Keratinocyte (primary cell): ENCODE measurements around the gene ACRBP. TPM values are rescaled to one million over a fixed set of nuclear protein-coding genes. Genes with fewer than 3 reads are reported as not detected.

ENCODE experiments used
- DNase-seq: peaks from one replicate; pipeline ENCODE4 v3.0.0-alpha.2; 2011; ENCODE audit warnings: low read depth, missing footprints, low spot score
- FAIRE-seq: peaks from 2 replicates; lab custom pipeline; 2011; peaks lifted over from hg19 to GRCh38; lab: Jason Lieb, UNC
- H2AFZ ChIP-seq: 2 replicates; pipeline ENCODE4 v1.6.0; 2012; ENCODE audit warnings: low read length, control low read depth, inconsistent platforms; ENCODE audit not compliant: control insufficient read depth
- H3K27ac ChIP-seq: 2 replicates; pipeline ENCODE4 v1.5.1; 2011; ENCODE audit warnings: low read length; ENCODE audit not compliant: control insufficient read depth, insufficient read depth
- H3K27me3 ChIP-seq: 3 replicates; pipeline ENCODE4 v1.6.0; 2011; ENCODE audit warnings: low read length; ENCODE audit not compliant: control insufficient read depth, insufficient read depth; ENCODE audit errors: extremely low read depth
- H3K36me3 ChIP-seq, 2 experiments: 2 replicates in 1 of 2; 3 replicates in 1 of 2; pipeline ENCODE4 v1.5.1; 2011; ENCODE audit warnings: low read length in 2 of 2, mild to moderate bottlenecking in 1 of 2; ENCODE audit not compliant: control insufficient read depth in 2 of 2, insufficient read depth in 2 of 2; ENCODE audit errors: extremely low read depth in 1 of 2
- H3K4me1 ChIP-seq: 3 replicates; pipeline ENCODE4 v1.5.1; 2011; ENCODE audit warnings: low read length; ENCODE audit not compliant: control insufficient read depth, insufficient read depth; ENCODE audit errors: extremely low read depth
- H3K4me2 ChIP-seq: 3 replicates; pipeline ENCODE4 v1.6.0; 2011; ENCODE audit warnings: low read depth, low read length; ENCODE audit not compliant: control insufficient read depth, insufficient read depth; ENCODE audit errors: extremely low read depth
- H3K4me3 ChIP-seq, 3 experiments: fragments of 200-600 bp in 1 of 3; sonication (generic) in 1 of 3; 2 replicates in 2 of 3; 3 replicates in 1 of 3; pipeline ENCODE4 v1.5.1; 2011 to 2016; ENCODE audit warnings: low read length in 3 of 3, mild to moderate bottlenecking in 3 of 3, control low read depth in 2 of 3, inconsistent platforms in 1 of 3, low read depth in 1 of 3, mixed read lengths in 1 of 3, mixed run types in 1 of 3, moderate library complexity in 1 of 3; ENCODE audit not compliant: control insufficient read depth in 2 of 3, insufficient read depth in 2 of 3; ENCODE audit errors: extremely low read depth in 1 of 3
- H3K79me2 ChIP-seq: 2 replicates; pipeline ENCODE4 v1.6.0; 2012; ENCODE audit warnings: low read length; ENCODE audit not compliant: control insufficient read depth, insufficient read depth
- H3K9ac ChIP-seq: 3 replicates; pipeline ENCODE4 v1.6.0; 2011; ENCODE audit warnings: low read length; ENCODE audit not compliant: control insufficient read depth, insufficient read depth; ENCODE audit errors: extremely low read depth
- H3K9me1 ChIP-seq: 3 replicates; pipeline ENCODE4 v1.6.0; 2011; ENCODE audit warnings: low read length; ENCODE audit not compliant: control insufficient read depth, insufficient read depth; ENCODE audit errors: extremely low read depth
- H3K9me3 ChIP-seq: 2 replicates; pipeline ENCODE4 v1.5.1; 2012; ENCODE audit warnings: low read depth, low read length; ENCODE audit not compliant: control insufficient read depth
- H4K20me1 ChIP-seq: 3 replicates; pipeline ENCODE4 v1.6.0; 2011; ENCODE audit warnings: low read length; ENCODE audit not compliant: control insufficient read depth, insufficient read depth; ENCODE audit errors: extremely low read depth
- EZH2 ChIP-seq: IDR thresholded peaks from one replicate; pipeline ENCODE4 v1.6.1; 2012; ENCODE audit warnings: inconsistent platforms, mild to moderate bottlenecking, low read length, moderate library complexity
- dilution Hi-C: fragments of 300-500 bp; cut with MboI; formaldehyde crosslinking; loops from one replicate; pipeline ENCODE4 v1.7.0; 2020; ENCODE audit warnings: low sequenced_read_pairs; ENCODE audit not compliant: extremely low pct_ligation_motif_present
- polyA plus RNA-seq, 5 experiments: library from polyadenylated mRNA; depleted of rRNA in 3 of 5; stranded (reverse) in 3 of 5; stranded (forward) in 1 of 5; unstranded in 1 of 5; fragments of >200 nt; gene quantifications; 1 replicate in 1 of 5; 2 replicates in 3 of 5; 3 replicates in 1 of 5; pipeline versions ENCODE4 v1.2.1 to v1.2.3, GENCODE V29; 2011 to 2012; ENCODE audit warnings: missing spikeins in 2 of 5, low read depth in 1 of 5, low replicate concordance in 1 of 5
- TF ChIP-seq, protein P1 (sequence below), 3 experiments: IDR thresholded peaks in 1 of 3; conservative IDR thresholded peaks in 1 of 3; optimal IDR thresholded peaks in 1 of 3; 2 replicates in 2 of 3; 3 replicates in 1 of 3; pipeline versions ENCODE3 to v1.5.1; 2011; ENCODE audit warnings: low read length in 3 of 3, mild to moderate bottlenecking in 3 of 3, moderate library complexity in 2 of 3, control low read depth in 1 of 3, inconsistent platforms in 1 of 3; ENCODE audit not compliant: insufficient read depth in 2 of 3; ENCODE audit errors: extremely low read depth in 1 of 3

ACRBP gene
- polyA plus RNA-seq, 1 donor (not counting 4 experiments of a cell fraction or from before 2014, with no cell fraction given), result 0.09 TPM

DNA sequence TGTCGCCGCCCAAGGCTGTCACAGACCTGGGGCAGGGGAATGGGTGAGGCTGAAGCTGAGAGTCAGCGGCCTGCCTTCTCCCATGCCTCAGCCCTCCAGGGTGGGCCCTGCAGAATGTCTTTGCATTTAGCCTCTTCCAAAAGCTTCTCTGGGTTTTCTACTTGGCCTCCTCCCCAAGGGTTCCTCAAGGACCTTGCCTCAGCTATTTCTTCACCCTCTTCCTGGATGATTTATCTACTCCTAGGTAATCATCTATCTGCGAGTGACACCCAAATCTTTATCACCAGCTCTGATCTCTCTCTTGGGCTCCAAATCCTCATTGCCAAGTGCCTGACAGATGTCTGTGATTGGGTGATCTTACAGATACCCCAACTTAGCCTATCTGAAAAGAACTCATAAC lies 6.7 kb downstream of the ACRBP start:
- FAIRE-seq, result no peak
- TF ChIP-seq, protein P1, sequence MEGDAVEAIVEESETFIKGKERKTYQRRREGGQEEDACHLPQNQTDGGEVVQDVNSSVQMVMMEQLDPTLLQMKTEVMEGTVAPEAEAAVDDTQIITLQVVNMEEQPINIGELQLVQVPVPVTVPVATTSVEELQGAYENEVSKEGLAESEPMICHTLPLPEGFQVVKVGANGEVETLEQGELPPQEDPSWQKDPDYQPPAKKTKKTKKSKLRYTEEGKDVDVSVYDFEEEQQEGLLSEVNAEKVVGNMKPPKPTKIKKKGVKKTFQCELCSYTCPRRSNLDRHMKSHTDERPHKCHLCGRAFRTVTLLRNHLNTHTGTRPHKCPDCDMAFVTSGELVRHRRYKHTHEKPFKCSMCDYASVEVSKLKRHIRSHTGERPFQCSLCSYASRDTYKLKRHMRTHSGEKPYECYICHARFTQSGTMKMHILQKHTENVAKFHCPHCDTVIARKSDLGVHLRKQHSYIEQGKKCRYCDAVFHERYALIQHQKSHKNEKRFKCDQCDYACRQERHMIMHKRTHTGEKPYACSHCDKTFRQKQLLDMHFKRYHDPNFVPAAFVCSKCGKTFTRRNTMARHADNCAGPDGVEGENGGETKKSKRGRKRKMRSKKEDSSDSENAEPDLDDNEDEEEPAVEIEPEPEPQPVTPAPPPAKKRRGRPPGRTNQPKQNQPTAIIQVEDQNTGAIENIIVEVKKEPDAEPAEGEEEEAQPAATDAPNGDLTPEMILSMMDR (optimal IDR thresholded peaks at IDR 0.05 in 1 of 3, IDR thresholded peaks at IDR 0.05 in 1 of 3, conservative IDR thresholded peaks at IDR 0.05 in 1 of 3; ENCODE audit: extremely low read depth in 1 of 3, insufficient read depth in 2 of 3, low read length in 3 of 3), result no peak
- TF ChIP-seq EZH2, result no peak
- Histone ChIP-seq H3K4me1 (peaks cover 10% of the 10 kb centered on the region), H2AFZ (no peak overlapping the region), H3K27me3 (no peaks in the 10 kb centered on the region), H3K4me2 (no peak overlapping the region), H4K20me1 (no peaks in the 10 kb centered on the region), H3K27ac (no peak overlapping the region), H3K4me3 (no peak overlapping the region), H3K79me2 (no peaks in the 10 kb centered on the region), H3K9me1 (no peaks in the 10 kb centered on the region), H3K9ac (no peak overlapping the region), H3K9me3 (peaks cover 15% of the 10 kb centered on the region), H3K36me3 (no peaks in the 10 kb centered on the region)
- dilution Hi-C loops, result no loop called here
- DNase-seq, result no peak

DNA sequence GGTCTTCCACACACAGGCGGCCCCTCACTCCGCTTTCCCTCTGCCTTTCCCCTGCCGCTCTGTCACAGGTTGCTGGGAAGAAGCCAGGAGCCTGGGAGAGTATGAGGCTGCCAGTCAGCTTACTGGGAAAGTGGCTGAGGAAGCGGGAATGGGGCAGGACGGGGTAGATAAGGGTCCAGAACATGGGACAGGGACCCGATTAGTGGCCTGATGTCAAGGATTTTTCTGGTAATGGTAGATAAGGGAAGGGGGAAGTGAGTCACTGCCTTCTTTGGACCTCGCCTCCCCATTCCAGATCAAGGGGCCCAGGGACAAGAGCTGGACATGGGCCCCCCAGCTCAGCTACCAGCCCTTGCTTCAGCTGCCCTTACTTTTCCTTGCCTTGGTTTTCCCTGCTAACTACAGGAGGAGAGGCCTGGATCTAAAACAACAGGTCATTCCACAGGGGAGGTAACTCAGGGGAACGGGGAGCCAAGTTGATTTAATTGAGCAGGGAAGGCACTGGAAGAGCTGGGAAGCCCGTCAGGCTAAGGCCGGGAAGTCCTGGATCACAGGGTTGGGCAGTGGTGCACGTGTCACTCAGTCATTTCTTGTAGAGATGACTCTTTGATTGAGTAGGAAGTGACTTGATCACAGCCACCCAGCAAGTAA lies 8.0 kb downstream of the ACRBP start:
- TF ChIP-seq EZH2, result no peak
- TF ChIP-seq, protein P1 (optimal IDR thresholded peaks at IDR 0.05 in 1 of 3, IDR thresholded peaks at IDR 0.05 in 1 of 3, conservative IDR thresholded peaks at IDR 0.05 in 1 of 3; ENCODE audit: extremely low read depth in 1 of 3, insufficient read depth in 2 of 3, low read length in 3 of 3), result no peak
- H3K9me3 ChIP-seq, result peaks cover 8% of the 10 kb centered on the region
- dilution Hi-C loops, result no loop called here
- H3K27me3 ChIP-seq, result no peaks in the 10 kb centered on the region
- H3K4me3 ChIP-seq, result no peak overlapping the region
- no peaks in the 10 kb centered on the region for H3K36me3 ChIP-seq
- DNase-seq (no peak), FAIRE-seq (no peak)
- peaks cover 6% of the 10 kb centered on the region for H3K79me2 ChIP-seq
- no peaks in the 10 kb centered on the region for H4K20me1 ChIP-seq
- no peaks in the 10 kb centered on the region for H3K9me1 ChIP-seq
- no peak overlapping the region for H2AFZ ChIP-seq
- no peak overlapping the region for H3K27ac ChIP-seq
- peaks cover 16% of the 10 kb centered on the region for H3K4me1 ChIP-seq
- no peak overlapping the region for H3K9ac ChIP-seq
- no peak overlapping the region for H3K4me2 ChIP-seq
